Keratinocyte (primary cell): ENCODE data around the gene S100A12.
"Not testable (repeated sequence)": the region's sequence is repeated elsewhere in the genome, so short reads cannot be mapped to it uniquely, and the experiment has no call there.

Experiments used
- CTCF ChIP-seq, 3 experiments: IDR thresholded peaks in 1 of 3; conservative IDR thresholded peaks in 1 of 3; optimal IDR thresholded peaks in 1 of 3; 2 replicates in 2 of 3; 3 replicates in 1 of 3; pipeline versions ENCODE3 to v1.5.1; 2011; ENCODE audit warnings: low read length in 3 of 3, mild to moderate bottlenecking in 3 of 3, moderate library complexity in 2 of 3, control low read depth in 1 of 3, inconsistent platforms in 1 of 3; ENCODE audit not compliant: insufficient read depth in 2 of 3; ENCODE audit errors: extremely low read depth in 1 of 3
- EZH2 ChIP-seq: IDR thresholded peaks from one replicate; pipeline ENCODE4 v1.6.1; 2012; ENCODE audit warnings: inconsistent platforms, mild to moderate bottlenecking, low read length, moderate library complexity

- not testable (repeated sequence) for TF ChIP-seq CTCF (optimal IDR thresholded peaks at IDR 0.05 in 1 of 3, IDR thresholded peaks at IDR 0.05 in 1 of 3, conservative IDR thresholded peaks at IDR 0.05 in 1 of 3; ENCODE audit: extremely low read depth in 1 of 3, insufficient read depth in 2 of 3, low read length in 3 of 3); EZH2
These were observed 30.6 kb upstream of the S100A12 start for GRCh38 chr1:153405825-153406599.
